ENCODE data around the gene EBF4.

EBF4 gene

DNA sequence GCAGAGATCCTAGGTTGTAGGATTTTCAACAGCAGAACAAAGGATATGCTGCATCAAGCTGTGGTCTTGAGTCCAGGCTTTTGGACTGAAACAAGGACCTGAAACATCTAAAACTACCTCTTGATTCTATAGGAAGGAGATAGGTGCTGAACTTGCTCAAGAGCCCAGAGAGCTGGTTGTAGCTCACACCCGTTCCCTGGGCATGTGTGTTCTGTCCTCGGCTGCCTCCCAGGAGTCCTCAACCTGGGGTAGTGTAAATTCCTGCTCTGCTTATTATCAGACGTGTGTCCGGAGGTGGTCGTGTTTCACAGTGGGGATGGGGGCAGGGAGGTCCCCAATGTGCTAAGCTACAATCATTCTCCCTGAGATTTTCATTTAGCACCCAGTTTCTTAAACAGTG lies 35.3 kb upstream of the EBF4 start:
- peaks cover 36% of the 10 kb centered on the region for H4K20me1 ChIP-seq (ENCODE audit: control insufficient read depth, insufficient read depth, low read depth, low read length)
- peaks cover 88% of the 10 kb centered on the region for H3F3A ChIP-seq (ENCODE audit: control insufficient read depth, insufficient read depth)

DNA sequence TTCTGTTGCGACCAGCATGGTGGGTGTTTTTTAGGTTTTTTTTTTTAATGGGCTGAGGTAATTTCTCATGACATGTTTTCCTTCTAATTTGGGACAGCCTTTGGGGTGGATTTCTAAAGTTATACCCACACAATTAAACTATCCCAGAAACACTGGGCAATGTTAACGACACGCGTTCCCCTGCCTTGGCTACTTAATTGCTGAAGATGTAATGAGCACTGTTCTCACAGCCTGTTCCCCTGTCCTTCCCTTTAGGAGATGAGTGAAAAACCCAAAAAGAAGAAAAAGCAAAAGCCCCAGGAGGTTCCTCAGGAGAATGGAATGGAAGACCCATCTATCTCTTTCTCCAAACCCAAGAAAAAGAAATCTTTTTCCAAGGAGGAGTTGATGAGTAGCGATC lies 34.9 kb upstream of the EBF4 start:
- Histone ChIP-seq H3K9me2 (replicated peaks; ENCODE audit: control insufficient read depth, low read length) (no peaks in the 10 kb centered on the region), H3K9me3 (ENCODE audit: control insufficient read depth, insufficient read depth, low read length) (no peaks in the 10 kb centered on the region), H4K20me1 (ENCODE audit: control insufficient read depth, insufficient read depth, low read depth, low read length) (peaks cover 36% of the 10 kb centered on the region), H3K79me2 (ENCODE audit: control insufficient read depth, low read length) (peaks cover 45% of the 10 kb centered on the region), H3K4me2 (ENCODE audit: low read length) (no peak overlapping the region), H3K27ac (ENCODE audit: low read depth, low read length) (no peak overlapping the region), H3K4me1 (ENCODE audit: control insufficient read depth, low read length) (peaks cover 19% of the 10 kb centered on the region), H3K27me3 (ENCODE audit: control insufficient read depth, low read length) (no peaks in the 10 kb centered on the region), H3F3A (ENCODE audit: control insufficient read depth, insufficient read depth) (peaks cover 89% of the 10 kb centered on the region), H3K36me3 (ENCODE audit: control insufficient read depth, low read length) (peaks cover 93% of the 10 kb centered on the region), H3K4me3 (ENCODE audit: low read length) (no peak overlapping the region)
- TF ChIP-seq, protein P1, sequence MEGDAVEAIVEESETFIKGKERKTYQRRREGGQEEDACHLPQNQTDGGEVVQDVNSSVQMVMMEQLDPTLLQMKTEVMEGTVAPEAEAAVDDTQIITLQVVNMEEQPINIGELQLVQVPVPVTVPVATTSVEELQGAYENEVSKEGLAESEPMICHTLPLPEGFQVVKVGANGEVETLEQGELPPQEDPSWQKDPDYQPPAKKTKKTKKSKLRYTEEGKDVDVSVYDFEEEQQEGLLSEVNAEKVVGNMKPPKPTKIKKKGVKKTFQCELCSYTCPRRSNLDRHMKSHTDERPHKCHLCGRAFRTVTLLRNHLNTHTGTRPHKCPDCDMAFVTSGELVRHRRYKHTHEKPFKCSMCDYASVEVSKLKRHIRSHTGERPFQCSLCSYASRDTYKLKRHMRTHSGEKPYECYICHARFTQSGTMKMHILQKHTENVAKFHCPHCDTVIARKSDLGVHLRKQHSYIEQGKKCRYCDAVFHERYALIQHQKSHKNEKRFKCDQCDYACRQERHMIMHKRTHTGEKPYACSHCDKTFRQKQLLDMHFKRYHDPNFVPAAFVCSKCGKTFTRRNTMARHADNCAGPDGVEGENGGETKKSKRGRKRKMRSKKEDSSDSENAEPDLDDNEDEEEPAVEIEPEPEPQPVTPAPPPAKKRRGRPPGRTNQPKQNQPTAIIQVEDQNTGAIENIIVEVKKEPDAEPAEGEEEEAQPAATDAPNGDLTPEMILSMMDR (IDR thresholded peaks at IDR 0.05; ENCODE audit: low read depth, low read length, poor library complexity, severe bottlenecking): no peak
- no peak for TF ChIP-seq EZH2phosphoT487 (IDR thresholded peaks at IDR 0.05; ENCODE audit: borderline replicate concordance, low read length)

More for the DNA sequence above, 35.3 kb upstream of the EBF4 start:
- Histone ChIP-seq H3K9me2 (replicated peaks; ENCODE audit: control insufficient read depth, low read length) (no peaks in the 10 kb centered on the region), H3K9me3 (ENCODE audit: control insufficient read depth, insufficient read depth, low read length) (no peaks in the 10 kb centered on the region), H3K4me2 (ENCODE audit: low read length) (no peak overlapping the region), H3K27ac (ENCODE audit: low read depth, low read length) (no peak overlapping the region), H3K79me2 (ENCODE audit: control insufficient read depth, low read length) (peaks cover 45% of the 10 kb centered on the region), H3K27me3 (ENCODE audit: control insufficient read depth, low read length) (no peaks in the 10 kb centered on the region), H3K36me3 (ENCODE audit: control insufficient read depth, low read length) (peaks cover 94% of the 10 kb centered on the region), H3K4me1 (ENCODE audit: control insufficient read depth, low read length) (peaks cover 18% of the 10 kb centered on the region), H3K4me3 (ENCODE audit: low read length) (no peak overlapping the region)
- TF ChIP-seq EZH2phosphoT487 (IDR thresholded peaks at IDR 0.05; ENCODE audit: borderline replicate concordance, low read length): no peak
- TF ChIP-seq, protein P1 (IDR thresholded peaks at IDR 0.05; ENCODE audit: low read depth, low read length, poor library complexity, severe bottlenecking): no peak

DNA sequence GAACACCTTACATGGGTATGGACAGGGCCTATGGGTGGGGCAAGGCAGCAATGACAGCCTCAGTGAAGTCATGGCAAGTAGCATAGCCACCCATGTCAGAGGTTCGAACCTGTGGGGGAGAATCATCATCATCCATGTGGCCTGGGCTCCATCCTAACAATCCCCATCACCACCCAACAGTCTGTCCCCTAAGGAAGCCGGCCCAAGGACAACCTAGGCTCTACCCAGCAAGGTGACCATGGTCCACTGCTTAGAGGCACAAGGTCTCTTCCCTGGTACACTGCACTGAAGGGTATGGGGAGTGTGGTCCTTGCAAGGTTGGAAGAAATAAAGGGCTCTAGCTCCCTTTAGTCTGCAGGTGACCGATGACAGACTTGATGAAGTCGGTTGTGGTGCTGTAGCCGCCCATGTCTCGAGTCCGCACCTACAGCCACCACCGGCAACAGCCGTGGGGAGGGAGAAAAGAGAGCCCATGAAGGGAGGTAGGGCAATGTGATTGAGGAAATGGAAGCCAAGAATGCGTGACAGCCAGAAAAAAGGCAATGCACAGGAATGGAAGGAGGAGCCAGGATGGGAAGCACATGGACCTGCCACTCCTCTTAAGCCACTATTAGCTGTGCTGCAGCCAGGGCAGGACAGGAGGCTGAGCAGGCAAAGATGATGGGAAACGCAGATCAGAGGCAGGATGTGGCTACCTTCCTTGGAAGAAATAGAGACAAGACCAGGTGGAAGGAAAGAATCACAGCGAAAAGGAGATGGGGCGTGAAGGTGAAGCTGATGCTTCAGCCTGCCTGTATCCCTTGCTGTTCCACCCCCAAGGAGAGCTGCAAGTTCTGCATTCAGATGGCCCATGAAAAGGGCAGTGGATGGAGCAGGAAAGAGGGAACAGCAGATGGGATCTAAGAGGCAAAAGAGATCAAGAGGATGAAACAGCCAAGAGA lies 33.9 kb upstream of the EBF4 start:
- Histone ChIP-seq H3K9me3 (ENCODE audit: control insufficient read depth, insufficient read depth, low read length) (no peaks in the 10 kb centered on the region), H3K36me3 (ENCODE audit: control insufficient read depth, low read length) (peaks cover 91% of the 10 kb centered on the region), H3K79me2 (ENCODE audit: control insufficient read depth, low read length) (peaks cover 45% of the 10 kb centered on the region), H4K20me1 (ENCODE audit: control insufficient read depth, insufficient read depth, low read depth, low read length) (peaks cover 29% of the 10 kb centered on the region), H3K9me2 (replicated peaks; ENCODE audit: control insufficient read depth, low read length) (no peaks in the 10 kb centered on the region), H3K27me3 (ENCODE audit: control insufficient read depth, low read length) (no peaks in the 10 kb centered on the region), H3K27ac (ENCODE audit: low read depth, low read length) (no peak overlapping the region), H3K4me1 (ENCODE audit: control insufficient read depth, low read length) (peaks cover 26% of the 10 kb centered on the region), H3K4me3 (ENCODE audit: low read length) (no peak overlapping the region), H3F3A (ENCODE audit: control insufficient read depth, insufficient read depth) (peaks cover 81% of the 10 kb centered on the region), H3K4me2 (ENCODE audit: low read length) (no peak overlapping the region)
- TF ChIP-seq EZH2phosphoT487 (IDR thresholded peaks at IDR 0.05; ENCODE audit: borderline replicate concordance, low read length): no peak
- TF ChIP-seq, protein P1 (IDR thresholded peaks at IDR 0.05; ENCODE audit: low read depth, low read length, poor library complexity, severe bottlenecking): no peak

Data from DOHH2 (cell line).